ENCODE data around the gene MRPL36. TPM values are rescaled to one million over a fixed set of nuclear protein-coding genes. Genes with fewer than 3 reads are reported as not detected.
A peak's percentile ranks its signal among the peaks of the same experiment; 100 is the strongest.

Gene MRPL36
- polyA plus RNA-seq, 1 experiment: 104 TPM

DNA sequence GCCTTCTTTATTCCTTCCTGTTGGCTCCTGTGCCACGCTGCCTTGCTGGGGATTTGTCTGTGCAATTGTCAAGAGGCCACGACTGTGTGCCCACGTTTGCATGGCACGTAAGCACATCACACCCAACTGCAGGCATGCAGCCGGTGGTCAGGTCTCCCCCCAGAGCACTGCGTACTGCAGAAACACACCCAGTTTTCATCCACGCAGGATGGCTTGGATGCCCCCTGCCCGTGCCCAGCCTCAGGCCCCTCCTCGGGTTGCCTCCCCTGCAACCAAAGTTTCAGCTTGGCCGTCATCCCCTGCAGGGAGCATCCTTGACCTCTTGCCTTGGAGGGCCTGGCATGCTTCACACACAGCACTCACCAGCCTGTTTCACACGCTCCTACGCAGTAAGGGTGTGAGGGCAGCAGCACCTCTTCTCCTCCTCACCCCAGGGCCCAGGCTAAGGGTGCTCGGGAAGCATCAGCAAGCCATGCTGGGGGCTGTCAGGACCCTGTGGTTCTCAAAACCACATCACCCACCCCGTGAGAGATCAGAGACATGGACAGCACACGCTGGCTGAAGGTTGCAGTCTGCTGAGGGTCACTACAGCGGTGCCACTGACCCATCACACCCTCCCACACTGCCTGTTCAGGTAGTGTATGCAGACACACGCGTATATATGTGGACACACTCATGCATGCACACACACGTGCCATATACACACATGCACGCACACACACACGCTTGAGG lies 3.1 kb downstream of the MRPL36 start:
- ChIA-PET POLR2A (no interaction called here), CTCF (no interaction called here)
- TF ChIP-seq, protein P1, sequence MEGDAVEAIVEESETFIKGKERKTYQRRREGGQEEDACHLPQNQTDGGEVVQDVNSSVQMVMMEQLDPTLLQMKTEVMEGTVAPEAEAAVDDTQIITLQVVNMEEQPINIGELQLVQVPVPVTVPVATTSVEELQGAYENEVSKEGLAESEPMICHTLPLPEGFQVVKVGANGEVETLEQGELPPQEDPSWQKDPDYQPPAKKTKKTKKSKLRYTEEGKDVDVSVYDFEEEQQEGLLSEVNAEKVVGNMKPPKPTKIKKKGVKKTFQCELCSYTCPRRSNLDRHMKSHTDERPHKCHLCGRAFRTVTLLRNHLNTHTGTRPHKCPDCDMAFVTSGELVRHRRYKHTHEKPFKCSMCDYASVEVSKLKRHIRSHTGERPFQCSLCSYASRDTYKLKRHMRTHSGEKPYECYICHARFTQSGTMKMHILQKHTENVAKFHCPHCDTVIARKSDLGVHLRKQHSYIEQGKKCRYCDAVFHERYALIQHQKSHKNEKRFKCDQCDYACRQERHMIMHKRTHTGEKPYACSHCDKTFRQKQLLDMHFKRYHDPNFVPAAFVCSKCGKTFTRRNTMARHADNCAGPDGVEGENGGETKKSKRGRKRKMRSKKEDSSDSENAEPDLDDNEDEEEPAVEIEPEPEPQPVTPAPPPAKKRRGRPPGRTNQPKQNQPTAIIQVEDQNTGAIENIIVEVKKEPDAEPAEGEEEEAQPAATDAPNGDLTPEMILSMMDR (IDR thresholded peaks at IDR 0.05; ENCODE audit: low read depth, low read length): no peak
- Histone ChIP-seq H3K9me3 (ENCODE audit: control insufficient read depth, insufficient read depth, low read length) (peaks cover 26% of the 10 kb centered on the region), H3K4me3 (ENCODE audit: low read depth, low read length) (no peak overlapping the region), H3K27ac (ENCODE audit: low read depth, low read length) (no peak overlapping the region), H3K27me3 (ENCODE audit: control insufficient read depth, insufficient read depth, low read length) (no peaks in the 10 kb centered on the region)
- no peak for DNase-seq (ENCODE audit: low read depth, low spot score)

DNA sequence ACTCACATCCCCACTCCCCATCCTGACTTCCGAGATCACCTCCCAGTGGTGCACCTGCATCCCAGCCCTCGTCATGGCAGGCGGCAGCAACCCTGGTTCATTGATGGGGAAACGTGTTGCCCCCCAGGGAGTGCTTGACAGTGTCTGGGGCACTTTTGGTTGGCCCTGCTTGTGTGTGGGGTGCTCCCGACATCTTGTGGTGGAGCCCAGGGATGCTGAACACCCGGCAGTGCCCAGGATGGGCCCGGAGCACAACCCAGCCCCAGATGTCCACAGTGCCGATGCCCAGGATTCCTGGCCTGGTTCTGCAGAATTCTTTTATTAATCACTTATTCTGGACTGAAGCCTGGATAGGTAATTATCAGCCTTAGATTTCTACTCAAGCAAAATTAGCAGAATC lies 3.7 kb downstream of the MRPL36 start:
- CTCF ChIA-PET: no interaction called here
- TF ChIP-seq, protein P1 (IDR thresholded peaks at IDR 0.05; ENCODE audit: low read depth, low read length): no peak
- POLR2A ChIA-PET: no interaction called here

GRCh38 chr5:1795506-1795905 lies 4.1 kb downstream of the MRPL36 start:
- H3K4me3 ChIP-seq (ENCODE audit: low read depth, low read length): no peak overlapping the region

More for the DNA sequence above, 3.7 kb downstream of the MRPL36 start:
- Histone ChIP-seq H3K27ac (ENCODE audit: low read depth, low read length) (no peak overlapping the region), H3K4me3 (ENCODE audit: low read depth, low read length) (no peak overlapping the region), H3K9me3 (ENCODE audit: control insufficient read depth, insufficient read depth, low read length) (peaks cover 26% of the 10 kb centered on the region), H3K27me3 (ENCODE audit: control insufficient read depth, insufficient read depth, low read length) (no peaks in the 10 kb centered on the region)
- no peak for DNase-seq (ENCODE audit: low read depth, low spot score)

GRCh38 chr5:1794901-1795290 lies 4.7 kb downstream of the MRPL36 start:
- no peak for DNase-seq (ENCODE audit: low read depth, low spot score)
- H3K27me3 ChIP-seq (ENCODE audit: control insufficient read depth, insufficient read depth, low read length): no peaks in the 10 kb centered on the region
- peaks cover 23% of the 10 kb centered on the region for H3K9me3 ChIP-seq (ENCODE audit: control insufficient read depth, insufficient read depth, low read length)
- CTCF ChIA-PET: no interaction called here
- no peak overlapping the region for H3K4me3 ChIP-seq (ENCODE audit: low read depth, low read length)
- POLR2A ChIA-PET: interaction anchor here (1.2 kb wide), 1 partner anchor 467 kb away, joined by 3 read pairs; no protein-coding TSS in a partner anchor
- TF ChIP-seq, protein P1 (IDR thresholded peaks at IDR 0.05; ENCODE audit: low read depth, low read length): no peak
- peak overlapping the region; percentile 93 for H3K27ac ChIP-seq (ENCODE audit: low read depth, low read length)

More at GRCh38 chr5:1795506-1795905, 4.1 kb downstream of the MRPL36 start:
- POLR2A ChIA-PET: interaction anchor here (1.2 kb wide), 1 partner anchor 467 kb away, joined by 3 read pairs; no protein-coding TSS in a partner anchor
- TF ChIP-seq, protein P1 (IDR thresholded peaks at IDR 0.05; ENCODE audit: low read depth, low read length): no peak
- CTCF ChIA-PET: no interaction called here
- no peak for DNase-seq (ENCODE audit: low read depth, low spot score)
- peak overlapping the region; percentile 93 for H3K27ac ChIP-seq (ENCODE audit: low read depth, low read length)
- no peaks in the 10 kb centered on the region for H3K27me3 ChIP-seq (ENCODE audit: control insufficient read depth, insufficient read depth, low read length)
- peaks cover 26% of the 10 kb centered on the region for H3K9me3 ChIP-seq (ENCODE audit: control insufficient read depth, insufficient read depth, low read length)

Measured in AG04450 (cell line).